RCC 7860 (cell line): ENCODE data around the gene ADPRS.

ENCODE experiments used
- DNase-seq: peaks from one replicate; pipeline ENCODE4 v3.0.0-alpha.2; 2015; ENCODE audit warnings: low spot score
- FAIRE-seq: peaks from 2 replicates; lab custom pipeline; 2012; peaks lifted over from hg19 to GRCh38; lab: Jason Lieb, UNC

Gene ADPRS

GRCh38 chr1:36101546-36101945, 12.9 kb downstream of the ADPRS start:
- FAIRE-seq: no peak

GRCh38 chr1:36106269-36106668, 17.6 kb downstream of the ADPRS start:
- DNase-seq (no peak), FAIRE-seq (no peak)

More at GRCh38 chr1:36101546-36101945, 12.9 kb downstream of the ADPRS start:
- no peak for DNase-seq

DNA sequence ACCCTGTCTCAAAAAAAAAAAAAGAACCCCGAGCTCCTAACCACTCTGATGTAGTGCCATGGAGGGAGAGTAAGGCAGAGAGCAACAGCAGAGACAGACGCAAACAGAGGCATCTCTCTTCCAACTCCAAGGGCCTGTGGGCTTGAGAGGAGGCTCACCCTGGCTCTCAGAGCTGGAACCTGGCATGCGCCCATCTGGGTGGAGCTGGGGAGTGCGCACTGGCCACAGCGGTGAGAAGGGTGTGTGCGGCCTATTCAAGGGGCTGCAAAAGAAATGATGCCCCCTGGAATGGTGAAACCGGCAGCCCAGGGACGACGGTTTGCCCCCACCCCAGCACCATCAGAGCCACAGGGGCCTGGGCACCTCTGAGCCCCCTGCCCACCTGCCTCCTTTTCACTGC, 18.7 kb downstream of the ADPRS start:
- DNase-seq (no peak), FAIRE-seq (no peak)

DNA sequence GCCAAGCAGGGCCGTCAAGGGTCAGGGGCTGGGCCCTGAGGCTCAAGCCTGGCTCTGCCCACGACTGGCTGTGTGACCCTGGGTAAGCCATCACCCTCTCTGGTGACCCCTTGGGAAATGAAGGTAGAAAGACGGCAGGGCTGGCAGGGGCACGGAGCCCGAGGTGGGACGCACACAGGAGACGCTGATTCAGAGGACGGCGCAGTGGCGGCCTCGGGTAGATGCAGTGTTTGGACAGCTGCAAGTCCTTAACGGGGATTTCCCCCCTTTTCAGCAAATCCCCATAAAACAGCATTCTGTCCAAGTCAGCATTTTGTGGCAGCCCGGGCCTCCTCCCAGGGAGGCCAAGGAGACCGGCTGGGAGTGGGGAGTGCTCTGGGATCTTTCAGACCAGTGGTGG, 19.6 kb downstream of the ADPRS start:
- DNase-seq: no peak

GRCh38 chr1:36109041-36109679, 20.5 kb downstream of the ADPRS start:
- peak; percentile 50 for DNase-seq
- FAIRE-seq: no peak

More for the DNA sequence above, 19.6 kb downstream of the ADPRS start:
- FAIRE-seq: no peak

DNA sequence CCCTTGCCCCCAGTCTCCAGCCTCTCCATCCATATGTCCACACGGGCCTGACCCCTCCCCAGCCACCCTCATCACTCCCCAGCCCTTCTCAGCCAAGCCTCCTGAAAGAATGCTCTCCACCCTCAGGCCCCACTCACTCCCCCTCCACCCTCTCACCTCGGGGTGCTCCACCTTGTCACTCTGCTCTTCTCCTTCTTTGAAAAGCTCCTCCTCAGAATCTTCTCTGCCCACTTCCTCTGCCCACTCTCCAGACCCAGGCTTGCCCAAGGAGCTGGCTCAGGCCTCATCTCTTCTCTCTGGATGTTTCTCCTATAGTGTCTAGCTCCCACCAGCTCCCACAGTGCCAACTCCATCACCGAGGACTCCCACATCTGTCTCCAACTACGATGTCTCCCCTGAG, 22.5 kb downstream of the ADPRS start:
- no peak for DNase-seq
- FAIRE-seq: no peak

DNA sequence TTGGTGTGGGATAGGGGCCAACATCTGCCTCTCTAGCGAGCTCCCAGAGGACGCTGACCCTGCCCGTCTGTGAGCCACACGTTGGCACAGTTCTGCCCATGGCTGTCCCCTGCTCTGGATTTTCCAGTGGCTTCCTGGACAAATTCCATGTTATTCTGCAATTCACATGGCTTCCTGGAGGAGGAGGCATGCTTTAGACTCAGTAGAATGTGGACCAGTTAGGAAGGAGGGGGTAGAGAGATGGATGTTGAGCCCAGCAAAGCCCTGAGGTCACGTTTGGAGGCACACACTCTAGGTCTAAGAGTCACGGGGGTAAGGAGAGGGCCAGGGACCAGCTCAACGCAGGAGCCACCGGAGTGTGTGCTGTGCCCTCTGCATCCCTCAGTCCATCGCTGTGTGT, 24.1 kb downstream of the ADPRS start:
- no peak for DNase-seq
- no peak for FAIRE-seq

- DNase-seq: no peak
- FAIRE-seq: no peak
These were observed 25.7 kb downstream of the ADPRS start for GRCh38 chr1:36114371-36114770.

DNA sequence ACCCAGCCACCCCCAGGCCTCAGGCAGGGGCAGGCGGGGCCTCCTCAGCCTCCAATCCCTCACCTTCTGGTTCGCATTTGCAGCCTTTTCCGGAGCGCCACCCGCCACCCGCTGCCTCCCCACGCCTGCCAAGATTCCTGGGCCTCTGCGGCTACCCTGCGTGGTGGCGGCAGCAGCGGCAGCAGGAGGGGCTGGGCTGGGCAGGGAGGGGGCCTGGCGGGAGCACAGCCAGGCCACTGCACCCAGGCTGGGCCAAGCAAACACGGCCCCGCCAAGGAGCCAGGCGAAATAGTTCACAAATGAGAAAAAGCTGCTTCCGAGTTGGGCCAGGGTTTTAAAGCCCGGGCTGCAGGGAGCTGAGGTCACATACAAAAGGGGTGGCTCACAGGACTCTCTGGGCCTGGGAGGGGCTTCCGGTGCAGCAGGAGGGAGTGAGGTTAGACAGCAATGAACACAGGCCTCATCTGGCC, 26.5 kb downstream of the ADPRS start:
- no peak for FAIRE-seq

DNA sequence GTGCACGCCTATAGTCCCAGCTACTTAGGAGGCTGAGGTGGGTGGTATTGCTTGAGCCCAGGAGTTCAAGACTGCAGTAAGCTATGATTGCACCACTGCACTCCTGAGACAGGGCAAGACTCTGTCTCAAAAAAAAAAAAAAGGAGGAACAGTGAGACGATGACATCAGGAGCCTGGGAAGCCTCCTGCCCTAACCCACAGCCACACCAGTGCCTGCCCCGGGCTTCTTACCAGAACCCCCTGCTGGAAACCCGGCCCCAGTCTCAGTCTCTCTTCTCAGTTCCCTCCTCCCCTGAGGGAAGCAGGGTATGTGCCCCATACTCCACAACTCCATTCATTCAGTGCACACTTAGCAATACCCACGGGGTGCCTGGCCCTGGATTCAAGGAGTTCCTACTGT, 27.2 kb downstream of the ADPRS start:
- no peak for FAIRE-seq
- DNase-seq: no peak

More for the DNA sequence above, 26.5 kb downstream of the ADPRS start:
- DNase-seq: no peak

- DNase-seq: no peak
- FAIRE-seq: no peak
These were observed 28.2 kb downstream of the ADPRS start for GRCh38 chr1:36116901-36117300.

DNA sequence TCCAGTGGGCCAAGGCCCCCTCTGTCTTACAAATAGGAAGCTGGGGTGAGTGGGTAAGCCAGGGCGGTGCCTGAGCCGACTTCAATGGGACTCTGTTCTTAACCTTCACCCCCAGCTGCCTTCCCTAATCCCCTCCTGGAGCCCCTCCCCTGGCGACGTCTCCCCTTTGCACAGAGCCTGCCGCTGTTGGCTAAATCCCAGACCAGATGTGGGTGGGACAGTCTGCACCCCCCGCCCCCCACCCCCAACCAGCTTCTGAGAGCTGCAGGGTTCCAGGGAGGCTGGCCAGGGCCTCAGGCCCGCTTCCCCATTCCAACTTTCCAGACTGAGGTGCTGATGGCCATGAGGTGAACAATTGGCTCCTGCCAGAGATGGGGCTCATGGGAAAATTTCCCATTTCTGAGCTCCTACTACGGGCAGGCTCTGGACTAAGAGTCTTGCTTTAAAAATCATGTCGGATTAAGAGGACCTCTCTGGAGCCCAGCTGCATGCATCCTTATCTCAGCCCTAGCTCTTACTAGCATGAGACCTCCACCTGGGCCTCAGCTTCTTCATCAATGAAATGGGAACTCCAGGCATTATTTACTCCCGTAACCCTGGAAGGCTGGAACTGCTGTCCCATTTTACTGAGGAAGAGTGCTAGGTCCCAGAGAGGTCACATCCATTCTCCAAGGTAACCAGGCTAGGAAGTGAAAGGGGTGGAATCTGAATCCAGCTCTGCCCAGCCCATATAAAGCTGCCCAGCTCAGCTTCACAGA, 29.9 kb downstream of the ADPRS start:
- no peak for DNase-seq
- no peak for FAIRE-seq

- DNase-seq: no peak
- FAIRE-seq: no peak
These were observed 30.8 kb downstream of the ADPRS start for GRCh38 chr1:36119456-36119855.

GRCh38 chr1:36122062-36123030, 33.7 kb downstream of the ADPRS start:
- FAIRE-seq (no peak), DNase-seq (no peak)

GRCh38 chr1:36123356-36123755, 34.7 kb downstream of the ADPRS start:
- DNase-seq: no peak
- no peak for FAIRE-seq

DNA sequence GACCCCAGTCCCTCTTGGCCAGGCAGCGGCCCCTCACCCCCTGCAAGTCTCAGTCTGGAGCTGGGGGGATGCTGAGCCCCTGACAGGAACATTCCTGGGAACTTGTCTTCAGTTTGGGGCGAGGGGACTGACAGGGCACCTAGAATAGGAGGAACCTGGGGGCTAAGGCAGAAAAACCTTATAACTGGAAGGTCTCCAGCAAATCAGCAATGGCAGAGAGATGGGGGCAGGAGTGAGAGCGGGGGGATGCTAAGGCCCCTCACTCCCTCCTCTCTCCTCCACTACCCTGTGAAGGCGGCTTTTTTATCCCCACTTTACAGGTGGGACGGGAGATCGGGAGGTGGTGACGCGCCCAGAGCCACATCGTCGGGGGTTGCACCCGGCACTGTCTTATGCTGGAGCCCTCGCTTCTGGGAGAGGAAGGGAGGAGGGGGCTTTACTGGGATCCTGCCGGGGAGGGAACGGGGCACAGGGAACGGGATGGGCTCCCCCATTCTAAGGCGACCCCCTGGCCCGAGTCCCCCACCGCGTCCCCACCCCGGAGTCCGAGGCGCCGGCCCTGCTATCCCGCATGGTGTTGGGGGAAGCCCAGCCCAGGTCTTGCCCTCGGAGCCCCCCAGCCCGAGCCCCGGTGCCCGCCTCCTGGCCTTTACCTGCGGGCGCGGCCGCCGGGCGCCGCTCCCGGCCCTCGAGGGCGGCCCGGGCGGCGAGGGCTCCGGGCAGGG, 35.9 kb downstream of the ADPRS start:
- FAIRE-seq (no peak), DNase-seq (no peak)

GRCh38 chr1:36125129-36125991, 36.7 kb downstream of the ADPRS start, which contains the start of gene COL8A2:
TSS of gene COL8A2 (minus strand) at chr1:36125222. CDS start at chr1:36100242, 24,980 bp downstream.
- DNase-seq: no peak
- no peak for FAIRE-seq

GRCh38 chr1:36126005-36126716, 37.5 kb downstream of the ADPRS start:
- no peak for FAIRE-seq
- DNase-seq: no peak
